Prostate gland (tissue), 2 donors: ENCODE results near the gene DDX54. TPM values are rescaled to one million over a fixed set of nuclear protein-coding genes. Genes with fewer than 3 reads are reported as not detected.

Source experiments
- DNase-seq: peaks from one replicate; pipeline ENCODE4 v3.0.0-alpha.2; 2019; ENCODE audit warnings: low spot score
- H3K27ac ChIP-seq, 2 donors: fragments of 200-600 bp; sonication (generic); 2 replicates each; pipeline ENCODE4 v1.5.1; 2017 to 2019
- H3K27me3 ChIP-seq: fragments of 200-600 bp; sonication (generic); replicated peaks from 2 replicates; pipeline ENCODE4 v1.5.1; 2019; ENCODE audit not compliant: insufficient read depth
- H3K36me3 ChIP-seq, 2 donors: fragments of 200-600 bp; sonication (generic); 1 replicate in 1 of 2; 2 replicates in 1 of 2; pipeline versions ENCODE4 v1.5.1 to v1.8.1; 2017 to 2019
- H3K4me1 ChIP-seq: fragments of 200-600 bp; sonication (generic); replicated peaks from 2 replicates; pipeline ENCODE4 v1.5.1; 2019
- H3K4me3 ChIP-seq, 2 donors: fragments of 200-600 bp; sonication (generic); 2 replicates each; pipeline ENCODE4 v1.5.1; 2017 to 2019
- H3K9me3 ChIP-seq: fragments of 200-600 bp; sonication (generic); 2 replicates; pipeline ENCODE4 v1.5.1; 2017
- POLR2A ChIP-seq: fragments of 450-650 bp; IDR thresholded peaks from one replicate; pipeline ENCODE4 v1.6.1; 2016; ENCODE audit warnings: antibody characterized with exemption, mild to moderate bottlenecking
- POLR2AphosphoS5 ChIP-seq: sonication (generic); formaldehyde crosslinking; IDR thresholded peaks from one replicate; pipeline ENCODE4 v1.6.1; 2017; ENCODE audit warnings: antibody characterized with exemption
- whole genome bisulfite sequencing: methylation state at CpG from one replicate; pipeline ENCODE4 v1.1.5; 2018; 5-methylcytosine and 5-hydroxymethylcytosine counted together
- intact Hi-C: fragments of 100-400 bp; cut with DNase I; formaldehyde crosslinking; loops from one replicate; pipeline ENCODE4 v1.14.2; 2022
- total RNA-seq, 2 donors: library from RNA; depleted of rRNA; stranded (reverse); fragments of >200 nt; gene quantifications; one replicate each; pipeline ENCODE4 v1.1.0, GENCODE V29; 2016
- TF ChIP-seq, protein P1 (sequence below), 4 experiments: fragments of 200-600 bp in 2 of 4; fragments of 450-650 bp in 2 of 4; sonication (generic) in 2 of 4; IDR thresholded peaks; 1 replicate in 3 of 4; 2 replicates in 1 of 4; pipeline ENCODE4 v1.5.1; 2016 to 2019; ENCODE audit warnings: antibody characterized with exemption in 4 of 4, mild to moderate bottlenecking in 2 of 4, moderate library complexity in 2 of 4

Gene DDX54
- total RNA-seq, 2 donors from 2014 or later, result 66.3 to 119 TPM

GRCh38 chr12:113136128-113136989 is 48.9 kb downstream of the DDX54 start:
- no peak for DNase-seq
- TF ChIP-seq, protein P1, sequence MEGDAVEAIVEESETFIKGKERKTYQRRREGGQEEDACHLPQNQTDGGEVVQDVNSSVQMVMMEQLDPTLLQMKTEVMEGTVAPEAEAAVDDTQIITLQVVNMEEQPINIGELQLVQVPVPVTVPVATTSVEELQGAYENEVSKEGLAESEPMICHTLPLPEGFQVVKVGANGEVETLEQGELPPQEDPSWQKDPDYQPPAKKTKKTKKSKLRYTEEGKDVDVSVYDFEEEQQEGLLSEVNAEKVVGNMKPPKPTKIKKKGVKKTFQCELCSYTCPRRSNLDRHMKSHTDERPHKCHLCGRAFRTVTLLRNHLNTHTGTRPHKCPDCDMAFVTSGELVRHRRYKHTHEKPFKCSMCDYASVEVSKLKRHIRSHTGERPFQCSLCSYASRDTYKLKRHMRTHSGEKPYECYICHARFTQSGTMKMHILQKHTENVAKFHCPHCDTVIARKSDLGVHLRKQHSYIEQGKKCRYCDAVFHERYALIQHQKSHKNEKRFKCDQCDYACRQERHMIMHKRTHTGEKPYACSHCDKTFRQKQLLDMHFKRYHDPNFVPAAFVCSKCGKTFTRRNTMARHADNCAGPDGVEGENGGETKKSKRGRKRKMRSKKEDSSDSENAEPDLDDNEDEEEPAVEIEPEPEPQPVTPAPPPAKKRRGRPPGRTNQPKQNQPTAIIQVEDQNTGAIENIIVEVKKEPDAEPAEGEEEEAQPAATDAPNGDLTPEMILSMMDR (IDR thresholded peaks at IDR 0.05), result no peak
- TF ChIP-seq POLR2A (no peak), POLR2AphosphoS5 (no peak)
- Histone ChIP-seq H3K4me3 (no peak overlapping the region), H3K36me3 (no peaks in the 10 kb centered on the region), H3K4me1 (no peaks in the 10 kb centered on the region), H3K27ac (no peak overlapping the region), H3K27me3 (peaks cover 10% of the 10 kb centered on the region), H3K9me3 (no peaks in the 10 kb centered on the region)
- WGBS, result 32% methylated on average over 21 of the region's 21 CpGs
- intact Hi-C loops, result no loop called here

DNA sequence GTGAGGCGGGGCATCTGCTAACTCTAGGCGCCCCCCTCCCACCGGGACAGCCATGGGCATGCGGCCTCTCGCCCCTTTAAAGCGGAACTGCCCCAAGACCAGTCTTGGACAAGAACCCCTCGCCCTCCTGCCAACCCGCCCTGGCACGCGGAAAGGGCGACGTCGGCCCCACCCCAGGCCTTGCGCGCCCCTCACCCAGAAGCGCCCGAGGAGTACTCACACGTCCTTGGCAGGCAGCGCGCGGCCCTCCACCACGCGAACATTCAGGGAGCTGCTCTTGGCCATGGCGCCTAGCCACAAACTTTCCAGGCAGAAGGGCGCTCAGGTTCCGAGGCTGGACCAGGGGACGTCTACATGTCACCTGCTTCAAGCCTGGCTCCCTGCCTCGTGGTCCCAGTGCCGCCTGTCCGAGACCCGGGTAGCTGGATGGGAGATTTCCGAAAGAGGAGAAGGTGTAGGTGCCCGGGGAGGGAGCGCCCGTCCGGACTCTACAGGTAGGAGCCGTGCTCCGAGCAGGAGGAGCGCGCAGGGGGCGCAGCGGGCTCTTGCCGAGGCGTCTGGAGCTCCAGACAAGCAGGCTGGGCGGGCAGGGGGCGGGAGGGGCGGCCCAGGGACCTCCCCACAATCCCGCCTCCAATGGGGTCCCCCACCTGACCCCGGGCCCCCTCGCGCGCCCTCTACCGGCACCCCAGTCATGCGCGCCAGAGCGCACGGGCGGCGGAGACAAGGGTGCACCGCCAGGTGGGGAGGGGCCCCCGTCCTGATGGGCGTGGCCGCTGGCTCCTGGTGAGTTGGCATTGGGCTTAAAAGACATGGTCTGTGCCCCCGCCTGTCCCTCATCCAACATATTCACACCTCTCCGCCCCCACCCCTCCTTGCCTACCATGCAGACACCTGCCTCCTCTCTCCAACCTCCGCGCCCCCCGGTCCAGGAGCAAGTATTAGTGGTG is 49.8 kb downstream of the DDX54 start, which contains the start of gene RASAL1:
Gene RASAL1 (minus strand): TSS at position 584 of the 950 bp plus-strand sequence. CDS start 299 bp downstream, at position 285.
- DNase-seq, result no peak
- Histone ChIP-seq H3K27ac (no peak within 1 kb of the TSS), H3K27me3 (peaks cover 10% of the 10 kb centered on the region)

DNA sequence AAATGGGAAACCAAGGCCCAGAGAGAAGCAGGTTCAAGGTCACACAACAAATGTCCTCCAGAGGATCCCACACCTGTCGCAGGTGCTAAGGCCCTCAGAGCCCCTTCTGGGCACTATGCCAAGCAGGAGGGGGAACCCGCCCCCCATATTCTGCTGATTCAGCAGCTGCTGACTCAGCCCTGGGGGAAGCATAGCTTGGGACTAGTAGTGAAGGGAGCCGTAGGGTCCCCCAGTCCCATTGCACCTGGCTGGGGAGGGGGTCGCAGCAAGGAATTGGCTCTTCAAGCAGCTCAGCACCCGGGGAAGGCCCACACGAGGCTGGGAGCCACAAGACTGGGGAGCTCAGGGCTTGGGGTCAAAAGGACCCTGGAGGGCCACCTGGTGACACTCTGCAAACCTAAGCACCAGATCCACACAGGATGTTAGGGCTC is 50.7 kb downstream of the DDX54 start:
- H3K4me1 ChIP-seq, result no peaks in the 10 kb centered on the region
- no peaks in the 10 kb centered on the region for H3K9me3 ChIP-seq
- no peak for DNase-seq
- H3K27ac ChIP-seq, result no peak overlapping the region
- no peaks in the 10 kb centered on the region for H3K36me3 ChIP-seq
- TF ChIP-seq, protein P1 (IDR thresholded peaks at IDR 0.05), result no peak
- TF ChIP-seq POLR2A, result no peak
- no peak for TF ChIP-seq POLR2AphosphoS5
- intact Hi-C loops, result no loop called here
- peaks cover 10% of the 10 kb centered on the region for H3K27me3 ChIP-seq
- no peak overlapping the region for H3K4me3 ChIP-seq
- WGBS, result 66% methylated on average over 6 of the region's 6 CpGs

More for the DNA sequence above, 49.8 kb downstream of the DDX54 start, which contains the start of gene RASAL1:
- intact Hi-C loops, result no loop called here
- no peaks in the 10 kb centered on the region for H3K4me1 ChIP-seq
- H3K4me3 ChIP-seq, result no peak within 1 kb of the TSS
- H3K9me3 ChIP-seq, result no peaks in the 10 kb centered on the region
- WGBS, result 3% methylated on average over 59 of the region's 68 CpGs
- TF ChIP-seq POLR2A, result no peak
- TF ChIP-seq, protein P1 (IDR thresholded peaks at IDR 0.05), result no peak
- TF ChIP-seq POLR2AphosphoS5, result no peak
- no peaks in the 10 kb centered on the region for H3K36me3 ChIP-seq

DNA sequence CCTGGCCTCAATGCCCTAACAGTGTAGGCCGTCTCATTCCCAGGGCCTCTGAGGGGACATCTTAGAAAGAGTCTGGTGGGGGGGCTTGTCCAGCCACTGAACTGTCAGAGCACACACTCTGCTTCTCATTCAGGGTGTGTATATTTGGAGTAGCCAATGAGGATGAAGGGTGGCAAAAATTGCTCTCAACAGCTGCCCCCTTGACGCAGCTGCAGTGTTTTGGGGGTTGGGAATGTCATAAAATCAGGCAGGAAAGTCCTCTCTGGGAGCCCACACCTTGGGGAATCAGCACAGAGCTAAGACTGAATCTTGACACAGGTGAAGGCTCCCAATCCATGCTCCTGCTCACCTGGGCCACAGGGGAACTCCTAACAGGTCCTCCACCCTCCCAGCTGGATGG is 51.2 kb downstream of the DDX54 start:
- Histone ChIP-seq H3K4me3 (no peak overlapping the region), H3K9me3 (no peaks in the 10 kb centered on the region), H3K36me3 (no peaks in the 10 kb centered on the region), H3K27ac (no peak overlapping the region), H3K27me3 (peaks cover 10% of the 10 kb centered on the region), H3K4me1 (no peaks in the 10 kb centered on the region)
- intact Hi-C loops, result no loop called here
- no peak for DNase-seq
- TF ChIP-seq, protein P1 (IDR thresholded peaks at IDR 0.05), result no peak
- no peak for TF ChIP-seq POLR2A
- WGBS, result 63% methylated on average over 2 of the region's 2 CpGs
